ENCODE data around the gene ALPP.

DNA sequence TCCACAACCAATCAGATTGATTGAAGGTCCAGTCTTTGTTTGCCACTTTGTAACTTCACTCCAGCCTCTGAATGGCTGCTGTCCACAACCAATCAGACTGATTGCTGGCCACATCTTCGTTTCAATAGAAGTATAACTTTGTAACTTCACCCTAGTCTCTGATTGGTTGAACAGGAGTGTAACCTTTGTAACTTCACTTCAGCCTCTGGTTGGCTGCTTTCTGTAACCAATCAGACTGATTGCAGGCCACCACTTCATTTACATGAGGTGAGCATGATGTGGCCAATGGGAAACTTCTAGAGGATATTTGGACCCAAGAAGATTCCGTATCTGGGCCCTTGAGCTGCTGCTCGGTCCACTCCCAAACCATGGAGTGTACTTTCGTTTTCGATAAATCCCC is 16.9 kb upstream of the ALPP start:
- TF ChIP-seq, protein P1, sequence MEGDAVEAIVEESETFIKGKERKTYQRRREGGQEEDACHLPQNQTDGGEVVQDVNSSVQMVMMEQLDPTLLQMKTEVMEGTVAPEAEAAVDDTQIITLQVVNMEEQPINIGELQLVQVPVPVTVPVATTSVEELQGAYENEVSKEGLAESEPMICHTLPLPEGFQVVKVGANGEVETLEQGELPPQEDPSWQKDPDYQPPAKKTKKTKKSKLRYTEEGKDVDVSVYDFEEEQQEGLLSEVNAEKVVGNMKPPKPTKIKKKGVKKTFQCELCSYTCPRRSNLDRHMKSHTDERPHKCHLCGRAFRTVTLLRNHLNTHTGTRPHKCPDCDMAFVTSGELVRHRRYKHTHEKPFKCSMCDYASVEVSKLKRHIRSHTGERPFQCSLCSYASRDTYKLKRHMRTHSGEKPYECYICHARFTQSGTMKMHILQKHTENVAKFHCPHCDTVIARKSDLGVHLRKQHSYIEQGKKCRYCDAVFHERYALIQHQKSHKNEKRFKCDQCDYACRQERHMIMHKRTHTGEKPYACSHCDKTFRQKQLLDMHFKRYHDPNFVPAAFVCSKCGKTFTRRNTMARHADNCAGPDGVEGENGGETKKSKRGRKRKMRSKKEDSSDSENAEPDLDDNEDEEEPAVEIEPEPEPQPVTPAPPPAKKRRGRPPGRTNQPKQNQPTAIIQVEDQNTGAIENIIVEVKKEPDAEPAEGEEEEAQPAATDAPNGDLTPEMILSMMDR (conservative IDR thresholded peaks at IDR 0.05; ENCODE audit: low read length), result no peak
- no peak for TF ChIP-seq EZH2phosphoT487 (IDR thresholded peaks at IDR 0.05; ENCODE audit: borderline replicate concordance, low read depth, low read length)
